AG09309 (cell line): ENCODE results near the gene RIC8B.

Experiments
- DNase-seq: peaks from one replicate; pipeline ENCODE4 v3.0.0-alpha.2; 2010; ENCODE audit warnings: low read depth
- H3K4me3 ChIP-seq: 2 replicates; pipeline ENCODE4 v1.5.1; 2011; ENCODE audit warnings: mild to moderate bottlenecking, low read depth, low read length, moderate library complexity; ENCODE audit not compliant: control insufficient read depth
- TF ChIP-seq, protein P1 (sequence below): IDR thresholded peaks from 2 replicates; pipeline ENCODE4 v1.5.1; 2011; ENCODE audit warnings: mild to moderate bottlenecking, low read depth, low read length, inconsistent platforms; ENCODE audit not compliant: insufficient read depth, control insufficient read depth; ENCODE audit errors: missing control alignments

Gene RIC8B

DNA sequence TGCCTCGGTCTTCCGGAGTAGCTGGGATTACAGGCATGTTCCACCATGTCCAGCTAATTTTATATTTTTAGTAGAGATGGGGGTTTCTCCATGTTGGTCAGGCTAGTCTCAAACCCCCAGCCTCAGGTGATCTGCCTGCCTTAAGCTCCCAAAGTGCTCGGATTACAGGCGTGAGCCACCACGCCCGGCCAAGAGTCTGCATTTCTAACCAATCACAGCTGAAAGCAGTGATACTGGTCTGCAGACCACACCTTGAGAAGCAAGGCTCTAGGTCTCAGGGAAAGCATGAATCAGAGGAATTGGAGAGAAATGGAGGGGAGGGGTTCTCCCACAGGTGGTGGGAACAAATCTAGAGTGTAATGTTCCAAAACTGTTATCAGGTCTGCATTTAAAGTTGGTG, 126.1 kb downstream of the RIC8B start:
- TF ChIP-seq, protein P1, sequence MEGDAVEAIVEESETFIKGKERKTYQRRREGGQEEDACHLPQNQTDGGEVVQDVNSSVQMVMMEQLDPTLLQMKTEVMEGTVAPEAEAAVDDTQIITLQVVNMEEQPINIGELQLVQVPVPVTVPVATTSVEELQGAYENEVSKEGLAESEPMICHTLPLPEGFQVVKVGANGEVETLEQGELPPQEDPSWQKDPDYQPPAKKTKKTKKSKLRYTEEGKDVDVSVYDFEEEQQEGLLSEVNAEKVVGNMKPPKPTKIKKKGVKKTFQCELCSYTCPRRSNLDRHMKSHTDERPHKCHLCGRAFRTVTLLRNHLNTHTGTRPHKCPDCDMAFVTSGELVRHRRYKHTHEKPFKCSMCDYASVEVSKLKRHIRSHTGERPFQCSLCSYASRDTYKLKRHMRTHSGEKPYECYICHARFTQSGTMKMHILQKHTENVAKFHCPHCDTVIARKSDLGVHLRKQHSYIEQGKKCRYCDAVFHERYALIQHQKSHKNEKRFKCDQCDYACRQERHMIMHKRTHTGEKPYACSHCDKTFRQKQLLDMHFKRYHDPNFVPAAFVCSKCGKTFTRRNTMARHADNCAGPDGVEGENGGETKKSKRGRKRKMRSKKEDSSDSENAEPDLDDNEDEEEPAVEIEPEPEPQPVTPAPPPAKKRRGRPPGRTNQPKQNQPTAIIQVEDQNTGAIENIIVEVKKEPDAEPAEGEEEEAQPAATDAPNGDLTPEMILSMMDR: no peak
- H3K4me3 ChIP-seq: no peak overlapping the region
- no peak for DNase-seq

DNA sequence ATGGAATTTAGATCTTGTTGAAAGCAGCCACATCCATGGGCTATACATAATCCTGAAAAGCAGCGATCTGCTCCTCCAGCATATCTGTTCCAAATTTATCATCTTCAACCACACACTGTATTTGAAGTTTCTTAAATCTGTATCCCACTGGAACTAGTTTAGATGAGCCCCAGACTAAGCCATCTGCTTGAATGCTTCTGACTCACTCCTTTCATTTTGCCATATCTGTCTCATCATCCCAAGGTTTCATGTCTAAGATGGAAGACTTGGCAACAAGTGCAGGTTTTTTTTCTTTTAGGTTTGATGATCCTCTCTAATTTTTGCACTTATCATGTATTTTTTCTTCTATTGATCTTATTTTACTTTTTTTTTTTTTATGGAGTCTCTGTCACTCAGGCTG, 126.8 kb downstream of the RIC8B start:
- no peak for DNase-seq
- TF ChIP-seq, protein P1: no peak
- no peak overlapping the region for H3K4me3 ChIP-seq

DNA sequence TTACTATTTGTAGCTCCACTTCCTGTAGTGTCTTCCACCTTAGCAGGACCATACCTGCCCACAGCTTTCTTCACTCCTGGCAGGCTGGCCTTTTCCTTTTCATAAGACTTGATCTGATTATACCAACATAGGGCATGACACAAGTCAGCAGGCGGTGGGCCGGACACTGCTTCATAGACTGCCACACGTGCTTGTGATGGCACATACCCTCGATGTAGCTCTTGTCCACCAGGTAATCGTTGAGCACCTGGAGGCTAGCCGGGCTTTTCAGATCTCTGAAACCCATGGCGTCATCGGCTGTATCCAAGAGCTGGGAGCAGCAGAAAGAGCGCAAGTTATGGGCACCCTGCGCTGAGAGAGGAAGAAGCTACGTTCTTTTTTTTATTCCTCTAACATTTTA, 127.6 kb downstream of the RIC8B start:
- TF ChIP-seq, protein P1: no peak
- no peak overlapping the region for H3K4me3 ChIP-seq
- DNase-seq: no peak

DNA sequence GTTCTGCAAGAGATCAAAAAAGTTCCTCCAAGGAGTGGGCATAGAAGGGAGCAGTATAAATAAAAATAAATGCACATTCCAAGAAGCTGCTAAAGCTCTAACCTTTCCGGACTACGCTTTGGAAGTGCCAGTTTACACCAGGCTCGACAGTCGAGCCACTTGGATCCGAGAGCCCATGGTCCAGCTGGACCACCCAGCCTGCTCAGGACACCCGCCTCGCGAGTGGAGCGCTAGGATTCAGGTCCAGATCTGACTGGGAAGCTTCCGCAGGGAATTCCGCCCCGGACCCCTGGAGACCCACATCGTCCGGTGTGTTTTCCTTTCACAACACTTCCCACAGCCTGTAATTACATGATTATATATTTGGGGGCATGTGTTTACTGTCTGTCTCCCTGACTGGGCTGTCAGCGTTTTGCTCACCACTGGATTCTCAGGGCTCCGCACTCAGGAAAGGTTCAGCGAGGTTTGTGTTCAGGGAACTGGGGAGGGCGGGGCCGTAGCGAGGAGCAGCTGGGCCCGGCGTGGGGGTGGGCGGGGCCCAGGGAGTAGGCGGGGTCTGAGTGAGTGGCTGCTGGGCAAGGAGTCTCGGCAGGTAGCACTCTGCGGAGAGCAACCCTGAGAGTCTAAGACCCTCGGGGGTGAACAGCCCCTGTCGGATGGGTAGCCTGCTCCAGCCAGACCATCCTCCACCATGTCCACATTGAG, 128.9 kb downstream of the RIC8B start:
- TF ChIP-seq, protein P1: no peak
- DNase-seq: no peak
- peak overlapping the region; percentile 51 for H3K4me3 ChIP-seq

DNA sequence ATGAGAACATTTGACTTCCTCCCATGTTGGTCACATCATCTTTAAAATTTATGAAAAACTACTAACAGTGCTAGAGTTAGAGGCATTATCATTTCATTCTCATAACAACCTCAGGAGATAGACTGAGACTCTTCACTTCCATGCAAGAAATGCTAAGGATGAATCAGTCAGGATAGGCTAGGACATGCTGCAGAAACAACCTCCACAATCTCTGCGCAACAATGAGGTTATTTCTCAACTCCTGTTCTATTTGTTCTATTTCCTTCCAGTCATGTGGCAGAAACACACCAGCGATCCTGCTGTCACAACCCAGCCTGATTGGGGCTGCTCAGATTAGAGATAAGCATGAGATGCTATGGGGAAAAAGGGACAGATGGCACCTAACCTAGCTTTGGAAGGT, 132.2 kb downstream of the RIC8B start:
- TF ChIP-seq, protein P1: no peak
- no peak for DNase-seq
- H3K4me3 ChIP-seq: no peak overlapping the region

DNA sequence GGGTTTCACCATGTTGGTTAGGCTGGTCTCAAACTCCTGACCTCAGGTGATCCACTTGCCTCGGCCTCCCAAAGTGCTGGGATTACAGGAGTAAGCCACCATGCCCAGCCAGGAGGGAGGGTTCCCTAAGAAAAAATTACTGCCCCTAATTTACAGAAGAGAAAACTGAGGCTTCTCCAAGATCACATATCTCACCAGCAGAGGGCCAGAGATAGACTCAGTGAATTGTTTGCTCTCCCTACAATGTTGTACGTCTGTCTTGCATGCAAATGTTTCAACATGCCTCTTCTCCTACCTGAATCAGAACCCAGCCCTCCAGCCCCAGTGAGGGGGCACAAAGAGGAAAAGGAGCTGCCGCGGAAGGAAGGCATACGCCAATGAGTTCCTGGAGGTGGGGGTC, 132.9 kb downstream of the RIC8B start:
- no peak for DNase-seq
- TF ChIP-seq, protein P1: no peak
- no peak overlapping the region for H3K4me3 ChIP-seq

DNA sequence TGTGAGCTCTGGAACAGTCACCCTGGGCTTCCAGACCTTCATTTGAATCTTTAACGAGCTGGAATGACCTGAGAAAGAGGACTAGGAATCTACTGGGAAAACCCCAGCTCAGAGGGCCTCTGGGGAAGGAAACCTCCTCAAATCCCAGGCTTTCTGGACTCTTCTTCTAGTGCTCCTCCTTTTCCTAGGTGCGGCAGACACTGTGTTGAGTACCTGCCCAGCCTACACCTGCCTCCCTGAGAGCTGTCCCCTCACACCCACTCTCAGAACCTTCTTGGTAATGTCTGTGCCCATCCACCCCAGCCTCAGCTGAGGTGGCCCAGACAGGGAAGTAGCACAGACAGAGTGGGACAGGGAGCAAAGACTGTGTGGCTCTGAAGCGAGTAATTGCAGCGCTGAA, 133.4 kb downstream of the RIC8B start:
- TF ChIP-seq, protein P1: no peak
- no peak for DNase-seq
- H3K4me3 ChIP-seq: no peak overlapping the region
